MCF 10A (cell line): ENCODE data around the gene RTBDN. TPM values are rescaled to one million over a fixed set of nuclear protein-coding genes. Genes with fewer than 3 reads are reported as not detected.

Source experiments
- BruUV-seq: library from RNA; stranded (reverse); fragments of 400-500 nt; replicated peaks from 2 replicates; lab custom pipeline; 2021; lab: Mats Ljungman, UMichigan
- CTCF ChIA-PET: fragments of 300-600 bp; sonication (Branson Sonifier 250); formaldehyde crosslinking; extraction: SDS; loops from one replicate; lab custom pipeline; 2021; ENCODE audit warnings: antibody characterized with exemption, inconsistent platforms; lab: Yijun Ruan, JAX
- POLR2A ChIA-PET: fragments of 300-600, 350-650 bp; sonication (Branson Sonifier 250); formaldehyde crosslinking; extraction: SDS; loops from one replicate; lab custom pipeline; 2020; ENCODE audit warnings: antibody characterized with exemption, inconsistent platforms; lab: Yijun Ruan, JAX
- DNase-seq: peaks from one replicate; pipeline ENCODE4 v3.0.0-alpha.2; 2018; ENCODE audit not compliant: unreplicated experiment
- H3K27ac Mint-ChIP-seq: one replicate; pipeline ENCODE4 v1.8.0; 2022; ENCODE audit warnings: mild to moderate bottlenecking, low read depth, mixed read lengths; ENCODE audit not compliant: unreplicated experiment
- H3K27me3 Mint-ChIP-seq: one replicate; pipeline ENCODE4 v1.8.0; 2022; ENCODE audit warnings: mixed read lengths; ENCODE audit not compliant: insufficient read depth, unreplicated experiment
- H3K36me3 Mint-ChIP-seq: one replicate; pipeline ENCODE4 v1.8.0; 2022; ENCODE audit warnings: mild to moderate bottlenecking, moderate library complexity, mixed read lengths; ENCODE audit not compliant: insufficient read depth, unreplicated experiment
- H3K4me1 Mint-ChIP-seq: one replicate; pipeline ENCODE4 v1.8.0; 2022; ENCODE audit warnings: mixed read lengths; ENCODE audit not compliant: insufficient read depth, unreplicated experiment
- H3K4me3 Mint-ChIP-seq: one replicate; pipeline ENCODE4 v1.8.0; 2022; ENCODE audit warnings: mild to moderate bottlenecking, moderate library complexity, mixed read lengths; ENCODE audit not compliant: unreplicated experiment
- H3K9me3 Mint-ChIP-seq: one replicate; pipeline ENCODE4 v1.8.0; 2022; ENCODE audit warnings: mixed read lengths; ENCODE audit not compliant: unreplicated experiment
- intact Hi-C: fragments of 100-400 bp; cut with micrococcal nuclease; formaldehyde crosslinking; loops from 2 replicates; pipeline ENCODE4 v1.14.1; 2022
- total RNA-seq: library from RNA; stranded (reverse); gene quantifications from 2 replicates; pipeline ENCODE4 v1.2.3, GENCODE V29; 2022
- TF ChIP-seq, protein P1 (sequence below): fragments of 200-600 bp; IDR thresholded peaks from one replicate; pipeline ENCODE4 v1.8.0; 2022; ENCODE audit warnings: antibody characterized with exemption, mild to moderate bottlenecking; ENCODE audit not compliant: unreplicated experiment

The RTBDN gene
- total RNA-seq, 1 experiment from 2014 or later: not detected

DNA sequence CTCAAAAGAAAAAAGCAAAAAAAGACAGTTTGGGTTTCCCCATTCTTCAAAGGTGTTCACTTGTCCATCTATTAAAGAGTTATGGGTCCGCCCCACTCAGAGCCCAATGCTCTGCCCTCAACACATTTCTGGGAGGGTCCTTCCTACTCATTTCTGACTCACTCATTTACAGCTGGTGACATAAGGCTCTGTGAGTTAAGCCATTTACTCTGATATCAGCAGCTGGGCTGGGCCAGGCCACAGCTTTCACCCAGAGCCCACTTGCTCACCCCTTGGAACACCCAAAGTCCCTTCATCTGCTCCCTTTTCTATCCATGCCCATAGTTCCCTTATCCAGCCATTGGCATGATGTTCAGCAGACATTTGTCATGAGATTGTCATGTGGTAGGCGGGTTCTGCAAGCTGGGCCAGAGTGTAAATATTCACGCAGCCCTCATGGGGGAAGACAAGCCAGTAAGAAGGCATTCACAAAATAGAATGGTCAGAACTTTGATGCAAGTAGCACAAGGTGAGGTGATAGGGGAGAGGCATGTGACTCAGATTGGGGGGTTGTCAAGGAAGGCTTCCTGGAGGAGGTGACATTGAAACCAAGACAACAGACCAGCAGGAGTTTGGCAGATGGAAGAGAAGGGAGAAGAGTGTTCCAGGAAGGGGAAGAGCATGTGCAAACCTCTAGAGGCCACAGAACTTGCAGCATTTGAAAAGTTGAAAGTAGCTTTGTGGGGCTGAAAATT lies 9.8 kb upstream of the RTBDN start:
- ChIA-PET POLR2A (interaction anchor here (0.6 kb wide), 3 partner anchors 9 to 1163 kb away, joined by 3 to 4 read pairs (median 4); no protein-coding TSS in a partner anchor), CTCF (interaction anchor here (1.0 to 1.5 kb wide), 2 partner anchors 48 to 53 kb away, joined by 3 to 6 read pairs; partner anchors contain the start of gene JUNB)
- Mint-ChIP-seq H3K9me3 (no peaks in the 10 kb centered on the region), H3K4me3 (no peak overlapping the region), H3K27me3 (peaks cover 9% of the 10 kb centered on the region), H3K36me3 (no peaks in the 10 kb centered on the region), H3K27ac (no peak overlapping the region), H3K4me1 (peaks cover 9% of the 10 kb centered on the region)
- DNase-seq: no peak
- TF ChIP-seq, protein P1, sequence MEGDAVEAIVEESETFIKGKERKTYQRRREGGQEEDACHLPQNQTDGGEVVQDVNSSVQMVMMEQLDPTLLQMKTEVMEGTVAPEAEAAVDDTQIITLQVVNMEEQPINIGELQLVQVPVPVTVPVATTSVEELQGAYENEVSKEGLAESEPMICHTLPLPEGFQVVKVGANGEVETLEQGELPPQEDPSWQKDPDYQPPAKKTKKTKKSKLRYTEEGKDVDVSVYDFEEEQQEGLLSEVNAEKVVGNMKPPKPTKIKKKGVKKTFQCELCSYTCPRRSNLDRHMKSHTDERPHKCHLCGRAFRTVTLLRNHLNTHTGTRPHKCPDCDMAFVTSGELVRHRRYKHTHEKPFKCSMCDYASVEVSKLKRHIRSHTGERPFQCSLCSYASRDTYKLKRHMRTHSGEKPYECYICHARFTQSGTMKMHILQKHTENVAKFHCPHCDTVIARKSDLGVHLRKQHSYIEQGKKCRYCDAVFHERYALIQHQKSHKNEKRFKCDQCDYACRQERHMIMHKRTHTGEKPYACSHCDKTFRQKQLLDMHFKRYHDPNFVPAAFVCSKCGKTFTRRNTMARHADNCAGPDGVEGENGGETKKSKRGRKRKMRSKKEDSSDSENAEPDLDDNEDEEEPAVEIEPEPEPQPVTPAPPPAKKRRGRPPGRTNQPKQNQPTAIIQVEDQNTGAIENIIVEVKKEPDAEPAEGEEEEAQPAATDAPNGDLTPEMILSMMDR: no peak
- intact Hi-C loops: no loop called here
- BruUV-seq: no TSS peak

DNA sequence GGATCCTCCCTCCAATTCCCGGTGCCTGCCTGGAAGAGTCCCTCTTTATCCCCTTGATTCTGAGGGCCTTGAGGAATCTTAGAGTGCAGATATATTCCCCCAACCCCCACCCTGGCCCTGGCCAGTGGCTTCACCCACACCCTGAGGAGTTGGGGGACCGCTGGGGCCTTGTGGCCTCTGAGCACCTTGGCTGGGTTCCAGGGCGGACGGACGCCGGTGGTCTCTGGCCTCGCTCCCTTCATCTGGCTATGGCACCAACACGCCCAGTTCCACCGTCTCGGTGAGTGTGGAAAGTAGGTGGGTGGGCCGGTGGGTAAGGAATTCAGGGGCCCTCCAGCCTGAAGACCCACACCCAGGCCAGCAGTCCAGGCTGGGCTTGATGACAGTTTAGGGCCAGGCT lies 8.9 kb upstream of the RTBDN start:
- no peak overlapping the region for H3K27ac Mint-ChIP-seq
- TF ChIP-seq, protein P1: no peak
- intact Hi-C loops: no loop called here
- CTCF ChIA-PET: no interaction called here
- peaks cover 11% of the 10 kb centered on the region for H3K4me1 Mint-ChIP-seq
- peaks cover 14% of the 10 kb centered on the region for H3K27me3 Mint-ChIP-seq
- H3K9me3 Mint-ChIP-seq: no peaks in the 10 kb centered on the region
- BruUV-seq: no TSS peak
- no peak for DNase-seq
- POLR2A ChIA-PET: interaction anchor here (0.6 kb wide), 2 partner anchors 8 to 104 kb away, joined by 4 read pairs; no protein-coding TSS in a partner anchor
- no peaks in the 10 kb centered on the region for H3K36me3 Mint-ChIP-seq
- no peak overlapping the region for H3K4me3 Mint-ChIP-seq

DNA sequence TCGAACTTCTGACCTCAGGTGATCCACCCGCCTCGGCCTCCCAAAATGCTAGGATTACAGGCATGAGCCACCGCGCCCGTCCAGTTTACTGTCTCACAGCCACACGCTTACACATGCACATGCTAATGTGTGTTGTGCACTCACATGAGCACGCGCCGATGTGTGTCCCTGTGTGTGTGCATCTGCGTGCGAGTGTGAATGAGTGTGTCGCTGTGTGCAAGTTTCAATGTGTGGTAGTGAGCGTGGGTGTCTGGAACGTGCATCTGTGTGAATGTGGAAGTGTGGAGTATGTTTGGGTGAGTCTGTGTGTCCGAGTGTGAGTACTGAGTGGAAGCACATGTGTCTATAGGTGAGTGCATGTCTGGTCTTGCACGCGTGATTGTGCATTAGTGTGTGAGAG lies 8.1 kb upstream of the RTBDN start:
- H3K27me3 Mint-ChIP-seq: peaks cover 14% of the 10 kb centered on the region
- intact Hi-C loops: no loop called here
- CTCF ChIA-PET: no interaction called here
- no peak overlapping the region for H3K27ac Mint-ChIP-seq
- no peak overlapping the region for H3K4me3 Mint-ChIP-seq
- TF ChIP-seq, protein P1: no peak
- BruUV-seq: no TSS peak
- POLR2A ChIA-PET: no interaction called here
- DNase-seq: no peak
- H3K9me3 Mint-ChIP-seq: no peaks in the 10 kb centered on the region
- H3K4me1 Mint-ChIP-seq: peaks cover 13% of the 10 kb centered on the region
- no peaks in the 10 kb centered on the region for H3K36me3 Mint-ChIP-seq

DNA sequence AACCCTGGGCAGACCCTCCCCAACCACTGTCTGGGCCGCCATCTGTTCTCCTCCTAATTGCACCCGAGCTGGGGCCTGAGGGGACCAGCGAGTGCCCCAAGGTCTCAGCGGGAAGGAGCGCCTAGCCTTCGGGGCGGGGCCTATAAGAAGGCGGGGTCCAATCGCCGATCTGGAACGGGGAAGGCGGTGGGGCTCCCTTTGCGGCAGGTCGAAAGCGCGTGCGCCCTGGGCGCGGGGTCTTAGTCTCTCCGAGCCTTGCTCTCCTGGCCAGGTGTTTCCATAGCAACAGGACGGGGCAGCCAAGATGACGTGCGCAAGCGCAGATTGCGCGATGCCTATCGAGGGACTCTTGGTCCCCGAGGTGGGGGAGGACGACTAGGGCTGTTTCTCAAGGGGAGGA lies 6.7 kb upstream of the RTBDN start:
- intact Hi-C loops: no loop called here
- DNase-seq: no peak
- no peaks in the 10 kb centered on the region for H3K36me3 Mint-ChIP-seq
- no TSS peak for BruUV-seq
- peaks cover 22% of the 10 kb centered on the region for H3K4me1 Mint-ChIP-seq
- H3K27ac Mint-ChIP-seq: no peak overlapping the region
- ChIA-PET POLR2A (no interaction called here), CTCF (interaction anchor here (0.6 kb wide), 1 partner anchor 166 kb away, joined by 4 read pairs; no protein-coding TSS in a partner anchor)
- TF ChIP-seq, protein P1: no peak
- H3K27me3 Mint-ChIP-seq: peaks cover 14% of the 10 kb centered on the region
- H3K9me3 Mint-ChIP-seq: no peaks in the 10 kb centered on the region
- no peak overlapping the region for H3K4me3 Mint-ChIP-seq
